PFSK-1 (cell line): ENCODE data around the gene DTX3.

Source experiments
- FOXP2 ChIP-seq: optimal IDR thresholded peaks from 2 replicates; pipeline ENCODE3; 2011; ENCODE audit warnings: borderline replicate concordance, control low read depth, inconsistent platforms; ENCODE audit not compliant: insufficient read depth; ENCODE audit errors: extremely low read length, extremely low read depth
- POLR2AphosphoS5 ChIP-seq: IDR thresholded peaks from 2 replicates; pipeline ENCODE4 v1.6.1; 2012; ENCODE audit warnings: low read depth, mild to moderate bottlenecking, control low read depth, low read length, moderate library complexity
- SIN3A ChIP-seq: IDR thresholded peaks from 2 replicates; pipeline ENCODE4 v1.6.1; 2012; ENCODE audit warnings: mild to moderate bottlenecking, low read length, moderate library complexity, borderline replicate concordance; ENCODE audit not compliant: insufficient read depth
- TAF1 ChIP-seq: IDR thresholded peaks from 2 replicates; pipeline ENCODE4 v1.6.1; 2012; ENCODE audit warnings: low read length, control low read depth, borderline replicate concordance; ENCODE audit not compliant: insufficient read depth
- TF ChIP-seq, protein P1 (sequence below), 2 experiments: IDR thresholded peaks; 2 replicates each; pipeline versions ENCODE4 v1.6.1 to v1.8.0; 2011 to 2012; ENCODE audit warnings: low read depth in 2 of 2, low read length in 2 of 2, control low read depth in 1 of 2, inconsistent platforms in 1 of 2, mild to moderate bottlenecking in 1 of 2, moderate library complexity in 1 of 2; ENCODE audit not compliant: insufficient read depth in 1 of 2

DTX3 gene

DNA sequence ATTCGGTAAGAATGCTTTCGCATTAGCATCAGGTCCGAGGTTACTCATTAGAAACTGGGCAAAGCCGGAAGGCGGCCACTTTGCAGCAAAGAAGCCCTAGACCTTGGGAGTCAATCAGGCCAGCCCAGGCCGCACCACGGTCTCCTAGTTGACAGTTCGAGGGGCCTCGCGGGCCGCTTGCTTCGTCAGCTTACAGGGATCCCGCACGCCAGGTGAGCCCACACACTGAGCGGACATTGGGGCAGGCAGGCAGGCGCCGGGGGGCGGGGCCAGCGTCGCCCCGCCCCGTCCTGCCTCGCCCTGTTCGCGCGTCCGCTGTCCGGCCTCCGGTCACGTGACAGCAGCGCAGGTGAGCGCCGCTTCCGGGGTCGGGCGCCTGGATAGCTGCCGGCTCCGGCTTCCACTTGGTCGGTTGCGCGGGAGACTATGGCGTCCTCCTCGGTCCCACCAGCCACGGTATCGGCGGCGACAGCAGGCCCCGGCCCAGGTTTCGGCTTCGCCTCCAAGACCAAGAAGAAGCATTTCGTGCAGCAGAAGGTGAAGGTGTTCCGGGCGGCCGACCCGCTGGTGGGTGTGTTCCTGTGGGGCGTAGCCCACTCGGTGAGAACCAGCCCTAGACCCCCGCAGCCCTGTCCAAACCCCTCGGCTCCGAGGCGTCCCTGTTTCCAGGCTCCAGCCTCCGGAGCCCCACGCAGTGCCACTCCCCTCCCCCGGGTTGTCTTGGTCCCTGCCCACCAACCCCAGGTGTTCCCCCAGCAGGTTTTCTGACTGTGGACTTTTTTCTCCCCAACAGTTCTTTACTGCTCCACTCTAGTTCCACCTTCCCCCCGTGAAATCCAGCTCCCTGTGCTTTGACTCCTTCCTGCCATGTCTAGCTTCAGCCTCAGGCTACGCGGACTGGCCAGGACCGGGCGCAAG is 13.5 kb upstream of the DTX3 start, which contains the start of gene PIP4K2C:
PIP4K2C (plus strand) TSS at position 329 of the 918 bp plus-strand sequence; CDS start at position 427, 98 bp downstream.
- TF ChIP-seq FOXP2 (peak; percentile 85), POLR2AphosphoS5 (peak; percentile 46), SIN3A (peak; percentile 36; the same call in 1 of the 2 replicates), TAF1 (0 out of 2 replicates have a peak, but pooled peaks have one; percentile 16)
- TF ChIP-seq, protein P1, sequence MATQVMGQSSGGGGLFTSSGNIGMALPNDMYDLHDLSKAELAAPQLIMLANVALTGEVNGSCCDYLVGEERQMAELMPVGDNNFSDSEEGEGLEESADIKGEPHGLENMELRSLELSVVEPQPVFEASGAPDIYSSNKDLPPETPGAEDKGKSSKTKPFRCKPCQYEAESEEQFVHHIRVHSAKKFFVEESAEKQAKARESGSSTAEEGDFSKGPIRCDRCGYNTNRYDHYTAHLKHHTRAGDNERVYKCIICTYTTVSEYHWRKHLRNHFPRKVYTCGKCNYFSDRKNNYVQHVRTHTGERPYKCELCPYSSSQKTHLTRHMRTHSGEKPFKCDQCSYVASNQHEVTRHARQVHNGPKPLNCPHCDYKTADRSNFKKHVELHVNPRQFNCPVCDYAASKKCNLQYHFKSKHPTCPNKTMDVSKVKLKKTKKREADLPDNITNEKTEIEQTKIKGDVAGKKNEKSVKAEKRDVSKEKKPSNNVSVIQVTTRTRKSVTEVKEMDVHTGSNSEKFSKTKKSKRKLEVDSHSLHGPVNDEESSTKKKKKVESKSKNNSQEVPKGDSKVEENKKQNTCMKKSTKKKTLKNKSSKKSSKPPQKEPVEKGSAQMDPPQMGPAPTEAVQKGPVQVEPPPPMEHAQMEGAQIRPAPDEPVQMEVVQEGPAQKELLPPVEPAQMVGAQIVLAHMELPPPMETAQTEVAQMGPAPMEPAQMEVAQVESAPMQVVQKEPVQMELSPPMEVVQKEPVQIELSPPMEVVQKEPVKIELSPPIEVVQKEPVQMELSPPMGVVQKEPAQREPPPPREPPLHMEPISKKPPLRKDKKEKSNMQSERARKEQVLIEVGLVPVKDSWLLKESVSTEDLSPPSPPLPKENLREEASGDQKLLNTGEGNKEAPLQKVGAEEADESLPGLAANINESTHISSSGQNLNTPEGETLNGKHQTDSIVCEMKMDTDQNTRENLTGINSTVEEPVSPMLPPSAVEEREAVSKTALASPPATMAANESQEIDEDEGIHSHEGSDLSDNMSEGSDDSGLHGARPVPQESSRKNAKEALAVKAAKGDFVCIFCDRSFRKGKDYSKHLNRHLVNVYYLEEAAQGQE (IDR thresholded peaks at IDR 0.05; ENCODE audit: insufficient read depth in 1 of 2, low read depth in 2 of 2, low read length in 2 of 2): no peak

DNA sequence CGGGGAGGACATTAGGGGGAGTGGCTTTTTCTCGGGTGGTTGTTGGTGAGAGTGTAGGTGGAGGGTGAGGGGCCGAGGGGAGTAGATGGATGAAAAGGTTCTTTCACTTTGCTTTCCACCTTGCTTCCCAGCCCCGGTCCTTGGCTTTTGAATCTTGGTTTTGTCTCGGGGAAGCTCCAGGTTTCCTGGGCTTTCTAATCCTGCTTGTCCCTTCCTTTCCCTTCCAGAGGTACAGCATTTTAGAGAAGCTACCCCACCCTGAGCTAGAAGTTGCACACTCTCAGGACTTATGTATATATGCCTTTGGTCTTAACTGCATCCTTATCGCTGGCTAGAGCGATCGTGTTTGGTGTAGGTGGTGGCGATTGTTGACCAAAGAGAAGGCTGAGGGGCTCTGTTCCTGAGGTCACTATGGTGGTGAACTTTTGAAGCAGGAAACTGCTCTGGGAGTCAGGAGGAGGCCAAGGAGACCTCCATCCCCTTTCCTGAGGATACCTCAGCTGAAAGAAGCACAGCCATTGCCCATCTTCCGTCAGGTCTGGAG is 12.8 kb upstream of the DTX3 start:
- TF ChIP-seq, protein P1 (IDR thresholded peaks at IDR 0.05; ENCODE audit: insufficient read depth in 1 of 2, low read depth in 2 of 2, low read length in 2 of 2): no peak
- TF ChIP-seq TAF1 (no peak), FOXP2 (no peak), SIN3A (no peak), POLR2AphosphoS5 (no peak)

GRCh38 chr12:57592551-57593165 is 12.0 kb upstream of the DTX3 start:
- TF ChIP-seq TAF1: no peak
- no peak for TF ChIP-seq POLR2AphosphoS5
- TF ChIP-seq, protein P1 (IDR thresholded peaks at IDR 0.05; ENCODE audit: insufficient read depth in 1 of 2, low read depth in 2 of 2, low read length in 2 of 2): no peak
- no peak for TF ChIP-seq SIN3A
- no peak for TF ChIP-seq FOXP2

GRCh38 chr12:57593187-57593586 is 11.4 kb upstream of the DTX3 start:
- TF ChIP-seq TAF1 (no peak), POLR2AphosphoS5 (no peak), FOXP2 (no peak), SIN3A (no peak)
- TF ChIP-seq, protein P1 (IDR thresholded peaks at IDR 0.05; ENCODE audit: insufficient read depth in 1 of 2, low read depth in 2 of 2, low read length in 2 of 2): no peak
